Loucy (cell line): ENCODE data around the gene PPP2R3B.

ENCODE experiments used
- H2AFZ ChIP-seq: fragments of 200-600 bp; sonication (generic); 2 replicates; pipeline ENCODE4 v1.6.0; 2016; ENCODE audit warnings: antibody characterized with exemption, mild to moderate bottlenecking, low read length, moderate library complexity
- H3F3A ChIP-seq: fragments of 200-600 bp; 2 replicates; pipeline ENCODE4 v1.6.0; 2016; ENCODE audit warnings: antibody characterized with exemption, low read depth, mild to moderate bottlenecking
- H3K27me3 ChIP-seq: fragments of 200-600 bp; sonication (generic); 2 replicates; pipeline ENCODE4 v1.6.1; 2014; ENCODE audit warnings: low read length, mild to moderate bottlenecking; ENCODE audit not compliant: insufficient read depth, poor library complexity, severe bottlenecking
- H3K36me3 ChIP-seq: fragments of 200-600 bp; sonication (generic); 2 replicates; pipeline ENCODE4 v1.6.1; 2016; ENCODE audit warnings: low read length; ENCODE audit not compliant: insufficient read depth
- H3K4me1 ChIP-seq: fragments of 200-600 bp; sonication (generic); 2 replicates; pipeline ENCODE4 v1.5.1; 2014; ENCODE audit warnings: low read length, mild to moderate bottlenecking; ENCODE audit not compliant: insufficient read depth, poor library complexity, severe bottlenecking
- H3K4me2 ChIP-seq: fragments of 200-600 bp; sonication (generic); 2 replicates; pipeline ENCODE4 v1.6.0; 2014; ENCODE audit warnings: antibody characterized with exemption, low read length, low read depth, mild to moderate bottlenecking; ENCODE audit not compliant: poor library complexity, severe bottlenecking
- H3K4me3 ChIP-seq: fragments of 200-600 bp; sonication (generic); 2 replicates; pipeline ENCODE4 v1.5.1; 2014; ENCODE audit warnings: low read length, mild to moderate bottlenecking, mixed read lengths; ENCODE audit not compliant: poor library complexity, severe bottlenecking
- H3K79me2 ChIP-seq: fragments of 200-600 bp; sonication (generic); 2 replicates; pipeline ENCODE4 v1.6.1; 2014; ENCODE audit warnings: low read length; ENCODE audit not compliant: insufficient read depth
- H3K9ac ChIP-seq: fragments of 200-600 bp; sonication (generic); 2 replicates; pipeline ENCODE4 v1.6.0; 2014; ENCODE audit warnings: mild to moderate bottlenecking, low read depth, low read length, moderate library complexity; ENCODE audit not compliant: poor library complexity, severe bottlenecking
- H3K9me2 ChIP-seq: fragments of 200-600 bp; sonication (generic); replicated peaks from 2 replicates; pipeline ENCODE4 v1.6.1; 2016; ENCODE audit warnings: low read depth, low read length, mixed read lengths
- H3K9me3 ChIP-seq: fragments of 200-600 bp; sonication (generic); 2 replicates; pipeline ENCODE4 v1.6.1; 2014; ENCODE audit warnings: mild to moderate bottlenecking, antibody characterized with exemption, low read length, low read depth; ENCODE audit not compliant: insufficient read depth
- H4K20me1 ChIP-seq: fragments of 200-600 bp; sonication (generic); 2 replicates; pipeline ENCODE4 v1.6.0; 2014; ENCODE audit warnings: antibody characterized with exemption, low read length, mild to moderate bottlenecking; ENCODE audit not compliant: insufficient read depth, poor library complexity, severe bottlenecking
- CTCF ChIP-seq: fragments of 200-600 bp; sonication (generic); conservative IDR thresholded peaks from 2 replicates; pipeline ENCODE4 v1.5.1; 2014; ENCODE audit warnings: mild to moderate bottlenecking, antibody characterized with exemption, low read length
- EZH2phosphoT487 ChIP-seq: fragments of 200-600 bp; IDR thresholded peaks from 2 replicates; pipeline ENCODE4 v1.6.1; 2018; ENCODE audit warnings: antibody characterized with exemption, mild to moderate bottlenecking, moderate library complexity, borderline replicate concordance

The PPP2R3B gene

GRCh38 chrX:375181-376036, 11.3 kb downstream of the PPP2R3B start:
- Histone ChIP-seq H3K4me2 (no peak overlapping the region), H3K27me3 (no peaks in the 10 kb centered on the region), H3K4me1 (no peaks in the 10 kb centered on the region), H3K4me3 (no peak overlapping the region), H4K20me1 (no peaks in the 10 kb centered on the region), H3K9ac (no peak overlapping the region), H3K79me2 (no peaks in the 10 kb centered on the region), H2AFZ (no peak overlapping the region), H3F3A (no peaks in the 10 kb centered on the region), H3K36me3 (no peaks in the 10 kb centered on the region), H3K9me2 (no peaks in the 10 kb centered on the region), H3K9me3 (no peaks in the 10 kb centered on the region)
- TF ChIP-seq CTCF = no peak
- no peak for TF ChIP-seq EZH2phosphoT487

GRCh38 chrX:374596-374995, 12.1 kb downstream of the PPP2R3B start:
- Histone ChIP-seq H3K4me1 (no peaks in the 10 kb centered on the region), H3K4me2 (no peak overlapping the region), H3K9me3 (no peaks in the 10 kb centered on the region), H3K36me3 (no peaks in the 10 kb centered on the region), H3K9ac (no peak overlapping the region), H3K79me2 (no peaks in the 10 kb centered on the region), H4K20me1 (no peaks in the 10 kb centered on the region), H3K9me2 (no peaks in the 10 kb centered on the region), H3K4me3 (no peak overlapping the region), H3K27me3 (no peaks in the 10 kb centered on the region), H2AFZ (no peak overlapping the region), H3F3A (no peaks in the 10 kb centered on the region)
- TF ChIP-seq EZH2phosphoT487 = no peak
- no peak for TF ChIP-seq CTCF

GRCh38 chrX:373641-374471, 12.9 kb downstream of the PPP2R3B start:
- no peak overlapping the region for H3K4me2 ChIP-seq
- H3K9ac ChIP-seq = no peak overlapping the region
- H3K4me1 ChIP-seq = no peaks in the 10 kb centered on the region
- TF ChIP-seq CTCF (no peak), EZH2phosphoT487 (no peak)
- H2AFZ ChIP-seq = no peak overlapping the region
- H3K9me2 ChIP-seq = no peaks in the 10 kb centered on the region
- H3K4me3 ChIP-seq = no peak overlapping the region
- H3K27me3 ChIP-seq = no peaks in the 10 kb centered on the region
- H3K36me3 ChIP-seq = no peaks in the 10 kb centered on the region
- no peaks in the 10 kb centered on the region for H3K79me2 ChIP-seq
- H3F3A ChIP-seq = no peaks in the 10 kb centered on the region
- no peaks in the 10 kb centered on the region for H4K20me1 ChIP-seq
- H3K9me3 ChIP-seq = no peaks in the 10 kb centered on the region
